Stimulated activated CD4-positive, alpha-beta T cell treated with anti-CD3 and anti-CD28 coated beads, Interleukin-4, amount 100 ng/mL, for 1 hour (primary cell): ENCODE measurements around the gene GGA2.
"Not testable (repeated sequence)": the region's sequence is repeated elsewhere in the genome, so short reads cannot be mapped to it uniquely, and the experiment has no call there.

Experiments
- DNase-seq: peaks from one replicate; pipeline ENCODE4 v3.0.0-alpha.2; 2020

Gene GGA2

DNA sequence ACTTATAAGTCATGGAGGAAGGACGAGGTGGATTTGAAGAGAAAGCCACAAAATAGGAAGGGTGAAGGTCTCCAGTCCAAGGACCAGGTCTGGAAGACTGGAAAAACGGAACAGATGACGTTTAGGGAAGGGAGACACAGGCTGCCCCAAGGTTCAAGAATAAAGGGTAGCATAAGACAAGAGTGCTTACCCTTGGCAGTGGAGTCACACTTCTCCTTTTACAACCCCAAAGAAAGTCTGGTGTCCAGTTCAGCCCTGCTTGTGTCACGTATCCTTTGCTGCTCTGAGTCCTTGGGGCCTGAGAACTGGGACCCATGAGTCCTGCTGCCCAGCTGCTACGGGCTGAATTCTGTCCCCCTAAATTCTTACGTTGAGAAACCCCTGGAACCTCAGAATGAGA is 13.0 kb upstream of the GGA2 start:
- DNase-seq: no peak

GRCh38 chr16:23521965-23522364 is 11.7 kb upstream of the GGA2 start:
- no peak for DNase-seq

DNA sequence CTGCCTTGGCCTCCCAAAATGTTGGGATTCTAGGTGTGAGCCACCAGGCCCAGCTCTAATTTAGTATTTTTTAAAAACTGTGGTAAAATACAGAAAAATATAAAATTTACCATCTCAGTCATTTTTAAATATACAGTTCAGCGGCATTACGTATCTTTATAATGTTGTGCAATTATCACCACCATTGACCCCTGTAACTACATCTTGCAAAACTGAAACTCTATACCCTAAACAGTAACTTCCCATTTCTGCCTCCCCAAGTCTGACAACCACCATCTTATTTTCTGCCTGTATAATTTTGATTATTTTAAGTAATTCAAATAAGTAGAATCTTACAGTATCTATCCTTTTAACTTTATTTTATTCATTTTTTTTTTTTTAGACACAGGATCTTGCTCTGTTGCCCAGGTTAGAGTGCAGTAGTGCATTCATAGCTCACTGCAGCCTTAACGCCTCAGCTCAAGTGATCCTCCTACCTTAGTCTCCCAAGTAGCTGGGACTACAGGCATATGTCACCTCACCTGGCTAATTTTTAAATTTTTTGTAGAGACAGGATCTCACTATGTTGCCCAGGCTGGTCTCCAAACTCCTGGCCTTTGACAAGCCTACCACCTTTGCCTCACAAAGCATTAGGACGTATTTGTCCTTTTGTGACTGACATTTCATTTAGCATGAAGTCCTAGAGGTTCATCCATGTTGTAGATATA is 10.9 kb upstream of the GGA2 start:
- DNase-seq: no peak

- no peak for DNase-seq
These were observed 10.2 kb upstream of the GGA2 start for GRCh38 chr16:23520500-23520899.

- DNase-seq: no peak
These were observed 9.0 kb upstream of the GGA2 start for GRCh38 chr16:23519282-23519681.

- DNase-seq: no peak
These were observed 8.2 kb upstream of the GGA2 start for GRCh38 chr16:23518435-23518891.

DNA sequence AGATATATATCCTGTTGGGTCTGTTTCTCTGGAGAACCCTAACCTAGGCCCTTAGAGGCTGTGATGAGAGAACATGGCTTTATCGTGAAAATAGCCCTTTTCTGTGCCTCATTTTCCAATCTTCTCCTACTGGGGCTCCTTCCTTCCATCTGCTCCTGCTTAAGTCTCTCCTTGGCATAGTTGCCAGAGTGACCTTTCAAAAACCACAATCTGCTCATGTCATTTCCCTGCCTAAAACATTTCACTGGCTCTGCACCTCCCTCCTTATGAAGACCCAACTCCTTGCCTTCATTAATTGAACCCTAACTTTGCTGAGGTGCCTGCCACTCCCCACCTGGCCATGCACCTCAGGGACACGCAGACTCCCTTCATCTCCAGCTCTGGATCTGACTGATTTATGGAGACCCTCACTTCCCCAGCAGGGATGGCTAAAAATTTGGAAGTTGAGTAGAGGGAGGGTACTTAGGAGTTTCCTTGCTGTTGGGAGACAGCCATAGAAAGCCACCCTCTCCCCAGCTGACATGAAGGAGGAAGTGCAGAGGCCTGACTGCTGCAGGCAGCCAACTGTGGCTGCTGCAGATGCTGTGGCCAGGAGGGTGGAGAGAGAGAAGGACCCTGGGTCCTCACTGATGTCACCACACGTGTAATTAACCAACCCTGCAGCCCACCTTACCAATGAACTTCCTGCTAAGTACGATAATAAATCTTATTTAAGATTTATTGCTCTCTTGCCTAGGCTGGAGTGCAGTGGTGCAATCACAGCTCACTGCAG is 6.3 kb upstream of the GGA2 start:
- DNase-seq: no peak

DNA sequence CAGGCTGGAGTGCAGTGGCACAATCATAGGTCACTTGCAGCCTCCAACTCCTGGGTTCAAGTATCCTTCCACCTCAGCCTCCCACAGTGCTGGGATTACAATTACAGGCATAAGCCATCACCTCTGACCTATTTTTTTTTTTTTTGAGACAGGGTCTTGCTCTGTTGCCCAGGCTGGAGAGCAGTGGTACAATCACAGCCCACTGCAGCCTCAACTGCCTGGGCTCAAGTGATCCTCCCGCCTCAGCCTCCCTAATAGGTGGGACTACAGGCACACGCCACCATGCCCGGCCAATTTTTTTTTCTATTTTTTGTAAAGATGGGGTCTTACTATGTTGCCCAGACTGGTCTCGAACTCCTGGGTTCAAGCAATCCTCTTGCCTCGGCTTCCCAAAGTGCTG is 5.6 kb upstream of the GGA2 start:
- DNase-seq: no peak

GRCh38 chr16:23514381-23515152 is 4.3 kb upstream of the GGA2 start:
- no peak for DNase-seq

DNA sequence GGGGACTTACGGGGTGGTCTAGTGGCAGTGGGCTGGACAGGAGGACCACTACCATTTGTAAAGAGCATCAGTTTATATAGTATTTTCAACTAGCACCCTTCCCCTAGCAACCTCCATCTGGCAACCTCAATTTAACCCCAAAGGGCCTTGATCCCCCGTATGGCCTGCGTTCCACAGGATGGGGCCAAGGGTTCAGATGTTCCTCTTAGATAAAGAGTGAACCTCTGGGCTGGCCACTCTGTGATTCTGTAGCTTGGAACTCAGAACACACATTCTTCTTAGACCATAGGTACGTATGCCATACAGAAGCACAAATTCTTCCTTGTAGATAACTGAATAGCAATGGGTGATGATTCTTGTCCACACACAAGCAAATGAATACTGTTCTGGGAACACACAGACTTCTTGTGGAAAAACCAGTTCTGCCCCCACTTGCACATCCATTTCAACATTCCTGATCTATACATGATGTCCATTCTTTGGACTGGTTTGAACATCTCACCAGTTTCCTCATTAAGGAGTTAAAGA is 1.9 kb upstream of the GGA2 start:
- DNase-seq: no peak

DNA sequence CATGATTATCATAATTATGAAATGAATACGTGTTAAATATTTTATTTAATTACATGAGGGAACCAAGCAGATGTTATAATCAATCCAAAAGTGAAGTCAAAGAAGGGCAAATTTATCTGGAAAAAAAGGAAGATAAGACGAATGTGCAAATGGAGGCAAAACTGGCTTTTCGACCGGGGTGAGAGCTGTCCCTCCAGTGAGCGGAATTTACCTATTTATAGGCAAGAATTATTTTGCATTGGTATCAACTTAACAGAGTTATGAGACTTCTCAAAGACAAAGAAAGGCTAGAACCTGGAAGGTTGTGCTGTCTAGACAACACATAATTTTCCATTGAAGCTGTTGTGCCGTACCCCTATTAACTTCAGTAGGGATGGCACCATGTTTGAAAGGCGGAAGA is 1.4 kb upstream of the GGA2 start:
- DNase-seq: no peak

DNA sequence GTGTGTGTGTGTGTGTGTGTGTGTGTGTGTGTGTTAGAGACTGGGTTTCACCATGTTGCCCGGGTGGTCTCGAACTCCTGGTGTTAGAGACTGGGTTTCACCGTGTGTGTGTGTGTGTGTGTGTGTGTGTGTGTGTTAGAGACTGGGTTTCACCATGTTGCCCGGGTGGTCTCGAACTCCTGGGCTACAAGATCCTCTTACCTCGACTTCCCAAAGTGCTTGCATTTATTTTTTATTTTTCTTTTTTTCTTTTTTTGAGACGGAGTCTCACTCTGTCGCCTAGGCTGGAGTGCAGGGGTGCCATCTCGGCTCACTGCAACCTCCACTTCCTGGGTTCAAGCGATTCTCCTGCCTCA is 599 bp upstream of the GGA2 start:
- DNase-seq: not testable (repeated sequence)

DNA sequence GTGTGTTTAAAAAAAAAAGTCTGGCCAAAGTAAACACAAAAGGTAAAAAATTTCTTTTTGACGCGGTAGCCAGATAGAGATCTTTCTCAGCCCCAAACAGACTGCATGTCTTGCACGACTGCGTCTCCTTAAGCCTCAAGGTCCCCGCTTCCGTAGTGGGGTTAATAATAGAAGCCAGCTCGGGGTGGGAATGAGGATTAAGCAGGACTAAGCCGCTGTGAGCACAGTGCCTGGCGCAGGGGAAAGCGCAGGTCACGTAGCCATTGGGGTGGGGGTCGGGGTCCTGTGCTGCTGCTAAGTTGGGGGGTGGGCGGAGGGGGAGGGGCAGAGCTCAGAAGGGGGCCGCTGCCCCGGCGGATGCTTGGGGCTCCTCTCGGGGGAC is 521 bp downstream of the GGA2 start:
- peak; percentile 19 for DNase-seq

GRCh38 chr16:23509441-23509754 is 896 bp downstream of the GGA2 start:
- no peak for DNase-seq

GRCh38 chr16:23508589-23509440 is 1.5 kb downstream of the GGA2 start:
- no peak for DNase-seq

DNA sequence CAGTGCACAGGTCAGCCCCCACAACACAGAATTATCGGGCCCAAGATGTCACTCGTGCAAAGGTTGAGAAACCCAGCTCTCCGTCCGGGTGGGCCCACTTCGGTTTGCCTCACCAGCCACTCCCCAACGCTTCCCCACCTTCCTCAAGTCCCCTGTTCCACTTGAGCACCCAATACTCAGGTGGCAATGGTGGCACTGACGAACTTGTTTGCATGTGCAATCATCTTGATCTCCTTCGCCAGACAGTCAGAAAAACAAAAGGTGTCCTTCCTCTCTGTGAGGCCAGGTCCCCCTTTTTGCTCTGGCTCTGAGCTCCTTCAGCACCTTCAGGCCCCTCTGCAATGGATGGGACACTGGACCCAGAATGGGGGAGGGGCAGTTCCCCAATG is 3.7 kb downstream of the GGA2 start:
- DNase-seq: no peak

GRCh38 chr16:23505671-23506605 is 4.4 kb downstream of the GGA2 start:
- no peak for DNase-seq

- no peak for DNase-seq
These were observed 5.1 kb downstream of the GGA2 start for GRCh38 chr16:23505180-23505665.

DNA sequence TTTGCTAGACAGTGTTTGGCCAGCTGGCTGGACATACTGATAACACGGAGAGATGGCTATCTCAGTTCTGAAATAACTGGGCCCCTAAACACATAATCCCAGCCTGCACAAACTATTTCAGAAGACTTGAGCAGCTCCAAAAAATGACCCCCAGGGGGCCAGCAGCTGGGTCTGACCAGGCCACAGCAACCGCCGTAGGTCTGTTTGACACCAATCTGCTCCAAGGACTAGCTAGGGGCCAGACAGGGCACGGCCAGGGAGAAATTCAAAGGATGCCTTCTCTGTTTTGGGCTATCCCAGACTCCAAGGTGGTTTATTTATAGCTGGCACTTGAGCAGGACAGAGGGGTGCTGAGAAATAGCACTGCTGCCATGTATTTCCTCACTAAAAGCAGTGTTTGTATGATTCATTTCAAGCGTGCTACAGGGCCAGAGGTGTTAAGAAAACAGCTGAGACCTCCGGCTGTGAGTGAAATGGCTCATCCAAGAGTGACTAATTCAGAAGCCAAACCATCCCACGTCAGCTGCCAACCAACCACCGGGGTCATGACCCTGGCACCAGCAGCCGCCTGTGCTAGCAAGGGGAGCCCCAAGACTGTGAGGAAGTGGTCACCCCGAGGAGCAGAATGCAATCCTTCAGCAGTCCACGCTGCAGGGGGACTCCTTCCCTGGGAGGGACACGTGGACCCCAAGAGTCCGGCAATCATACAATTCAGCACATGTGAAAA is 5.7 kb downstream of the GGA2 start:
- peak; percentile 67 for DNase-seq

- no peak for DNase-seq
These were observed 6.2 kb downstream of the GGA2 start for GRCh38 chr16:23504076-23504452.

- no peak for DNase-seq
These were observed 7.8 kb downstream of the GGA2 start for GRCh38 chr16:23502466-23502865.
